Measurements from ENCODE around the gene ERBB3. TPM values are rescaled to one million over a fixed set of nuclear protein-coding genes. Genes with fewer than 3 reads are reported as not detected.
"Not testable (repeated sequence)": the region's sequence is repeated elsewhere in the genome, so short reads cannot be mapped to it uniquely, and the experiment has no call there.

Gene ERBB3
- total and polyA plus RNA-seq, 2 of the 8 experiments (the other 6 are each of a cell fraction or from before 2014, with no cell fraction given): 33.9 to 52.4 TPM

DNA sequence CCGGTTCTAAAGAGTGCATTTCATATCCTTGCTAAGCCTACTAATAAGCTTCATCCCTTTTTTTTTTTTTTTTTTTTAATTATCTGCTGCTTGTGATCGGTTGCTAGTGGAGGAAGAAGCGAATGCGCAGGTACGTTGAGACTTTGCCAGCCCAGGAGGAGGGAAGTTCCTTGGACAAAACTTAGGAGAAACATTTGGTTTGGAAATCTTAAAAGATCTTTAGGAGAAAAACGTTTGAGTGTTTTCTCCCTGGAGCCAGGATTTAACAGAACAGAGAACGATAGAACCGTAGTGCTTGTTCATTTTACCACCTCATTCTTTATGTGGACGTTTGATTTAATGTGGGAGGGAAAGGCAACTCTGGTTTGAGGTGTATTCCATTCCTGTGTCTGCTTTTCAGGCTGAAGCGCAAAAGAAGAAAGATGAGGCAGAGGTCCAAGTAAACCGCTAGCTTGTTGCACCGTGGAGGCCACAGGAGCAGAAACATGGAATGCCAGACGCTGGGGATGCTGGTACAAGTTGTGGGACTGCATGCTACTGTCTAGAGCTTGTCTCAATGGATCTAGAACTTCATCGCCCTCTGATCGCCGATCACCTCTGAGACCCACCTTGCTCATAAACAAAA, 37.2 kb downstream of the ERBB3 start:
- H2BK12ac ChIP-seq (ENCODE audit: low read depth, low read length); H4K8ac ChIP-seq (ENCODE audit: extremely low read depth, insufficient read depth, low read length); H2BK120ac ChIP-seq (replicated peaks; ENCODE audit: low read depth, low read length); H3K23ac ChIP-seq (ENCODE audit: insufficient read length); FAIRE-seq; DNase-seq (ENCODE audit: low read depth in 1 of 2, low spot score in 2 of 2); H3K9me3 ChIP-seq (ENCODE audit: insufficient read depth in 2 of 2, low read depth in 1 of 2, low read length in 1 of 2); H3K27me3 ChIP-seq (replicated peaks in 1 of 4; ENCODE audit: control insufficient read depth in 3 of 4, extremely low read depth in 1 of 4, insufficient read depth in 3 of 4, low read length in 3 of 4); H2BK20ac ChIP-seq (ENCODE audit: low read length); H3K79me1 ChIP-seq (ENCODE audit: low read depth, low read length); H2BK15ac ChIP-seq (ENCODE audit: low read length); H3K23me2 ChIP-seq (ENCODE audit: low read depth, low read length); H4K20me1 ChIP-seq (replicated peaks in 1 of 2; ENCODE audit: control insufficient read depth in 1 of 2, insufficient read depth in 2 of 2, low read length in 2 of 2); H2AFZ ChIP-seq (ENCODE audit: low read length); H3K4me1 ChIP-seq (replicated peaks in 1 of 4; ENCODE audit: control insufficient read depth in 3 of 4, insufficient read depth in 4 of 4, low read length in 3 of 4); H3K14ac ChIP-seq (ENCODE audit: insufficient read length); H4K91ac ChIP-seq (replicated peaks; ENCODE audit: insufficient read length, low read length); H3K4ac ChIP-seq (replicated peaks; ENCODE audit: insufficient read length, low read depth, low read length): not testable (repeated sequence)
- peak overlapping the region; percentile 50 for H3K56ac ChIP-seq (replicated peaks; ENCODE audit: insufficient read length, low read depth, low read length)
- ChIA-PET CTCF (ENCODE audit: partially characterized antibody) (interaction anchor here (1.0 to 5.3 kb wide), 7 partner anchors 11 to 105 kb away, joined by 4 to 47 read pairs (median 32); partner anchors contain the start of genes ESYT1, PA2G4, RNF41 and SMARCC2), POLR2A (ENCODE audit: partially characterized antibody) (interaction anchor here (0.6 to 7.1 kb wide), 39 partner anchors 11 to 773 kb away, joined by 3 to 267 read pairs (median 5); partner anchors contain the start of genes ANKRD52, CNPY2, COQ10A and CS)
- H3K18ac ChIP-seq (ENCODE audit: extremely low read depth, low read length): 0 out of 2 replicates have a peak overlapping the region, but pooled peaks have one; percentile 100
- peak overlapping the region; percentile 93 to 100 (median 98) for H3K9ac ChIP-seq (replicated peaks in 1 of 4; ENCODE audit: extremely low read depth in 1 of 4, low read depth in 3 of 4, low read length in 3 of 4)
- peak overlapping the region; percentile 93 for H4K5ac ChIP-seq (ENCODE audit: insufficient read length, low read depth, low read length)
- H2BK5ac ChIP-seq (ENCODE audit: low read depth, low read length): peak overlapping the region; percentile 98
- WGBS, 2 experiments (ENCODE audit: extremely low coverage in 1 of 2, insufficient coverage in 1 of 2, insufficient read length in 1 of 2, insufficient replicate concordance in 2 of 2, low coverage in 1 of 2, low lambda C conversion rate in 2 of 2, missing lambda C conversion rate in 1 of 2): 4% methylated on average over 12 of the region's 16 CpGs; no CpG with 5 or more reads in 1 of the 2 experiments
- H3K4me3 ChIP-seq (ENCODE audit: extremely low read depth in 1 of 4, insufficient read depth in 2 of 4, low read depth in 3 of 4, low read length in 4 of 4): peak overlapping the region; percentile 85 to 99 (median 96)
- peaks cover 3 to 13% of the 10 kb centered on the region in 2 experiments; a peak in 3 of 4 replicates for H3K79me2 ChIP-seq (ENCODE audit: control insufficient read depth in 1 of 2, insufficient read depth in 2 of 2, low read length in 2 of 2)
- H3K4me2 ChIP-seq (ENCODE audit: insufficient read depth in 1 of 2, low read depth in 2 of 2, low read length in 2 of 2): peak overlapping the region; percentile 96 to 99
- peak overlapping the region; percentile 93; the same call in 1 of the 2 replicates for H2AK5ac ChIP-seq (ENCODE audit: low read depth, low read length)
- peak overlapping the region; percentile 97 for H3K27ac ChIP-seq (ENCODE audit: low read depth, low read length)
- peaks cover 11 to 29% (median 21%) of the 10 kb centered on the region in 4 experiments; a peak in 7 of 8 replicates for H3K36me3 ChIP-seq (ENCODE audit: control insufficient read depth in 2 of 4, insufficient read depth in 4 of 4, low read length in 3 of 4)

Measured in H1 (cell line).